ENCODE measurements around the gene PIM1.

The PIM1 gene

DNA sequence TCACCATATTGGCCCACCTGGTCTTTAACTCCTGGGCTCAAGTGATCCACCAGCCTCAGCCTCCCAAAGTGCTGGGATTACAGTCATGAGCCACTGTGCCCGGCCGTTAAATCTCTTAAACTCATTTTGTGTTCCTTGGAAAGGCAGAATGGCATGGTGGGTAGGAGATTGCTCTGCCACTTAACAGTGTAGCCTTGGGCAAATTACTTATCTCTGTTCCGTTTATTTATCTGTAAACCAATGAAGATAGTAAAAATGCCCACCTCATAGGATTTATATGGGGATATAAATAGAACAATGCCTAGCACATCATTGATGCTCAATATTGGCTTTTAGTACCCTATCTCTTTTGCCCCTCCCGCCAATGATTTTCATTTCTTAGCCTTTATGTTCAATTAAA, 7.2 kb upstream of the PIM1 start:
- Histone ChIP-seq H3K36me3 (no peaks in the 10 kb centered on the region), H3K9me3 (ENCODE audit: severe bottlenecking) (peaks cover 3% of the 10 kb centered on the region), H3K27ac (no peak overlapping the region), H3K27me3 (ENCODE audit: insufficient read depth, low read depth, severe bottlenecking) (no peaks in the 10 kb centered on the region), H3K4me3 (ENCODE audit: low read depth, low read length) (no peak overlapping the region)
- no peak for TF ChIP-seq CTCF (IDR thresholded peaks at IDR 0.05; ENCODE audit: low read depth, low read length)
- DNase-seq, result no peak

GRCh38 chr6:37168163-37168758, 1.7 kb upstream of the PIM1 start:
- Histone ChIP-seq H3K27ac (no peak overlapping the region), H3K9me3 (ENCODE audit: severe bottlenecking) (peaks cover 3% of the 10 kb centered on the region), H3K27me3 (ENCODE audit: insufficient read depth, low read depth, severe bottlenecking) (no peaks in the 10 kb centered on the region), H3K4me3 (ENCODE audit: low read depth, low read length) (no peak overlapping the region), H3K36me3 (peaks cover 15% of the 10 kb centered on the region)
- TF ChIP-seq CTCF (IDR thresholded peaks at IDR 0.05; ENCODE audit: low read depth, low read length), result no peak
- DNase-seq, result no peak

GRCh38 chr6:37168811-37169495, 999 bp upstream of the PIM1 start:
- peaks cover 3% of the 10 kb centered on the region for H3K9me3 ChIP-seq (ENCODE audit: severe bottlenecking)
- H3K27ac ChIP-seq, result peak overlapping the region; percentile 91
- H3K27me3 ChIP-seq (ENCODE audit: insufficient read depth, low read depth, severe bottlenecking), result no peaks in the 10 kb centered on the region
- H3K36me3 ChIP-seq, result peaks cover 22% of the 10 kb centered on the region
- DNase-seq, result peak; percentile 24
- no peak for TF ChIP-seq CTCF (IDR thresholded peaks at IDR 0.05; ENCODE audit: low read depth, low read length)
- H3K4me3 ChIP-seq (ENCODE audit: low read depth, low read length), result peak overlapping the region; percentile 49

- peak; percentile 82 for DNase-seq
- Histone ChIP-seq H3K36me3 (peaks cover 33% of the 10 kb centered on the region), H3K27me3 (ENCODE audit: insufficient read depth, low read depth, severe bottlenecking) (no peaks in the 10 kb centered on the region), H3K27ac (peak overlapping the region; percentile 65), H3K4me3 (ENCODE audit: low read depth, low read length) (peak overlapping the region; percentile 89), H3K9me3 (ENCODE audit: severe bottlenecking) (no peaks in the 10 kb centered on the region)
- TF ChIP-seq CTCF (IDR thresholded peaks at IDR 0.05; ENCODE audit: low read depth, low read length), result peak; percentile 39
These were observed 585 bp downstream of the PIM1 start for GRCh38 chr6:37170273-37171200.

DNA sequence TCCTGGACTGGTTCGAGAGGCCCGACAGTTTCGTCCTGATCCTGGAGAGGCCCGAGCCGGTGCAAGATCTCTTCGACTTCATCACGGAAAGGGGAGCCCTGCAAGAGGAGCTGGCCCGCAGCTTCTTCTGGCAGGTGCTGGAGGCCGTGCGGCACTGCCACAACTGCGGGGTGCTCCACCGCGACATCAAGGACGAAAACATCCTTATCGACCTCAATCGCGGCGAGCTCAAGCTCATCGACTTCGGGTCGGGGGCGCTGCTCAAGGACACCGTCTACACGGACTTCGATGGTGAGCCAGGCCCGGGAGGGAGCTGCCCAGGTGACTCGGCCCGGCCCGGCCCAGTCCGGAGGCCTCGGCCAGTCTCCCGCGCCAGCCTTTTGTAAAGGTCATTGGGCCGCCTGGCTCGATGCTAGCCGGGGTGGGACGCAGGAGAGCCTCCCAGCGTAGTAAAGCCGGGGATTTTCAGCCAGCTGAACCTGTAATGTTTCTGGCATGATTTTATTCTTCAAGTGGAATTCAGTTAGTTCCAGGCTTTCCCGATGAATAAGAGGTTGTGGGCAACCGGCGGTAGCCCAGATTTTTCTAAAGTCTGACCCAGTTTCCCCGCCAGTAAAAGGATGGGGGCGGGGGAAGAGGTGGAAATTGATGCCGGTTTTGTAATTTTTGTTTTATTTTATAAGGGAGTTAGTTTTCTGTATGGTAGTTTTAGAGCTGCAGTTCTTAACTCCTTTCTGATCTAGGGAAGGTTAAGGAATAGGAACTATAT, 1.4 kb downstream of the PIM1 start:
- Histone ChIP-seq H3K9me3 (ENCODE audit: severe bottlenecking) (no peaks in the 10 kb centered on the region), H3K27me3 (ENCODE audit: insufficient read depth, low read depth, severe bottlenecking) (no peaks in the 10 kb centered on the region), H3K27ac (no peak overlapping the region), H3K4me3 (ENCODE audit: low read depth, low read length) (peak overlapping the region; percentile 89), H3K36me3 (peaks cover 33% of the 10 kb centered on the region)
- TF ChIP-seq CTCF (IDR thresholded peaks at IDR 0.05; ENCODE audit: low read depth, low read length), result no peak
- DNase-seq, result peak; percentile 47

Measured in WERI-Rb-1 (cell line).